Mucosa of descending colon (tissue), 3 donors: ENCODE results near the gene WDR53. TPM values are rescaled to one million over a fixed set of nuclear protein-coding genes. Genes with fewer than 3 reads are reported as not detected.

ENCODE experiments used
- ATAC-seq: fragments of 200-7000 bp; cut with Tn5 transposase; one replicate; pipeline ENCODE4 v1.9.1; 2020; ENCODE audit warnings: mild to moderate bottlenecking, moderate library complexity
- DNase-seq, 3 donors: peaks; one replicate each; pipeline ENCODE4 v3.0.0-alpha.2; 2020
- H3K36me3 ChIP-seq: fragments of 200-600 bp; one replicate; pipeline ENCODE4 v1.8.0; 2021; ENCODE audit warnings: low read depth, mild to moderate bottlenecking
- H3K4me1 ChIP-seq: fragments of 200-600 bp; one replicate; pipeline ENCODE4 v1.8.0; 2021; ENCODE audit warnings: low read depth, mild to moderate bottlenecking
- H3K4me3 ChIP-seq: fragments of 200-600 bp; one replicate; pipeline ENCODE4 v1.8.0; 2021; ENCODE audit warnings: mild to moderate bottlenecking
- H3K9me3 ChIP-seq: fragments of 200-600 bp; one replicate; pipeline ENCODE4 v1.8.0; 2021; ENCODE audit warnings: mild to moderate bottlenecking
- intact Hi-C, 2 donors: fragments of 100-400 bp; cut with DNase I in 1 of 2; cut with micrococcal nuclease in 1 of 2; formaldehyde crosslinking; loops; one replicate each; pipeline versions ENCODE4 v1.11.0 to v1.11.1; 2022; cut with DNase I, micrococcal nuclease
- total RNA-seq, 3 donors: library from RNA; stranded (reverse); fragmentation: NEBNext Ultra II Directional in 2 of 3; extraction: Animal tissue kit (Norgen Biotek cat#: 25700) in 2 of 3; gene quantifications; one replicate each; pipeline versions ENCODE4 v1.2.1 to v1.2.4, GENCODE V29; 2021 to 2023
- TF ChIP-seq, protein P1 (sequence below): fragments of 200-600 bp; IDR thresholded peaks from one replicate; pipeline ENCODE4 v1.8.0; 2022; ENCODE audit warnings: antibody characterized with exemption, mild to moderate bottlenecking
- donor health status: DM: no; HTN: no; CAD: no; lungs with moderate emphysema.
- donor health status: DM: no; HTN: no; CAD: no.
- donor health status: DM: no; HTN: yes; CAD: no.

The WDR53 gene
- total RNA-seq, 3 donors from 2014 or later, result 5.8 to 13.7 (median 7.5) TPM

DNA sequence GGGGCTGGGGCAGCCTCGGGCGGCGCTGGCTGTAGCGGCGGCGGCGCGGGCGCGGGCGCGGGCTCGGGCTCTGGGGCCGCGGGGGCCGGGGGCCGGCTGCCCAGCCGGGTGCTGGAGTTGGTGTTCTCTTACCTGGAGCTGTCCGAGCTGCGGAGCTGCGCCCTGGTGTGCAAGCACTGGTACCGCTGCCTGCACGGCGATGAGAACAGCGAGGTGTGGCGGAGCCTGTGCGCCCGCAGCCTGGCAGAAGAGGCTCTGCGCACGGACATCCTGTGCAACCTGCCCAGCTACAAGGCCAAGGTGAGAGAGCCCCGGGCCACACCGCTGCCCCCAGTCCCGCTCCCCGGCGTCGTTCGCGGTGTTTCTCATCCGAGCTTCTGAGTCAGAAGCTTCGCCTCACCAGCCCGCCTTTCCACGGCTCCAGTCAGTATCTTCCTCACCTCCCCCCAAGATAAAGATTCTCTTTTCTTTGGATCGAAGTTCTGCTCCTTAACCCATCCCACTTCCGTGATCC lies 706 bp upstream of the WDR53 start:
- H3K4me1 ChIP-seq, result peaks cover 27% of the 10 kb centered on the region
- peak overlapping the region; percentile 58 for H3K4me3 ChIP-seq
- DNase-seq, result peak; percentile 43 to 77 (median 70)
- no peaks in the 10 kb centered on the region for H3K36me3 ChIP-seq
- peak; percentile 53 for ATAC-seq
- intact Hi-C loops, result no loop called here
- no peaks in the 10 kb centered on the region for H3K9me3 ChIP-seq
- TF ChIP-seq, protein P1, sequence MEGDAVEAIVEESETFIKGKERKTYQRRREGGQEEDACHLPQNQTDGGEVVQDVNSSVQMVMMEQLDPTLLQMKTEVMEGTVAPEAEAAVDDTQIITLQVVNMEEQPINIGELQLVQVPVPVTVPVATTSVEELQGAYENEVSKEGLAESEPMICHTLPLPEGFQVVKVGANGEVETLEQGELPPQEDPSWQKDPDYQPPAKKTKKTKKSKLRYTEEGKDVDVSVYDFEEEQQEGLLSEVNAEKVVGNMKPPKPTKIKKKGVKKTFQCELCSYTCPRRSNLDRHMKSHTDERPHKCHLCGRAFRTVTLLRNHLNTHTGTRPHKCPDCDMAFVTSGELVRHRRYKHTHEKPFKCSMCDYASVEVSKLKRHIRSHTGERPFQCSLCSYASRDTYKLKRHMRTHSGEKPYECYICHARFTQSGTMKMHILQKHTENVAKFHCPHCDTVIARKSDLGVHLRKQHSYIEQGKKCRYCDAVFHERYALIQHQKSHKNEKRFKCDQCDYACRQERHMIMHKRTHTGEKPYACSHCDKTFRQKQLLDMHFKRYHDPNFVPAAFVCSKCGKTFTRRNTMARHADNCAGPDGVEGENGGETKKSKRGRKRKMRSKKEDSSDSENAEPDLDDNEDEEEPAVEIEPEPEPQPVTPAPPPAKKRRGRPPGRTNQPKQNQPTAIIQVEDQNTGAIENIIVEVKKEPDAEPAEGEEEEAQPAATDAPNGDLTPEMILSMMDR, result no peak

DNA sequence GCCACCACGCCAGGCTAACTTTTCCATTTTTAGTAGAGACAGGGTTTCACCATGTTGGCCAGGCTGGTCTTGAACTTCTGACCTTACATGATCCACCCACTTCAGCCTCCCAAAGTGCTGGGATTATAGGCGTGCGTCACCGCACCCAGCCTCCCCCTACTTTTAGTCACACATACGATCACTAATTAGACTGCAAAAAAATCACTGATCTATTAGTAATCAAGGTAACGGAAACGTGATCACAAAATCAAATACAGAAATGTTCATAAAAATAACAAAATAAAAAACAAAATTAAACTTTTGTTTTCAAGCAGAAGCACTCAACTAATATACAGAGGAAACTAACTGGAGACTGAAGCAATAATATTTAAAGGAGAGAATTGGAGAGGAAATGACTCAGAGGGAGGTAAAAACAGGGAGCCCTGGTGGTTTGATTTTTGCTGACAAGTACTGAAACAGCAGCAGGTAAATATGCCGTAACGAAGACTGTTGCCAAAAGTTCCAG lies 4.6 kb downstream of the WDR53 start:
- TF ChIP-seq, protein P1, result no peak
- DNase-seq (no peak), ATAC-seq (no peak)
- Histone ChIP-seq H3K4me1 (peaks cover 11% of the 10 kb centered on the region), H3K4me3 (no peak overlapping the region), H3K36me3 (no peaks in the 10 kb centered on the region), H3K9me3 (no peaks in the 10 kb centered on the region)
- intact Hi-C loops, result no loop called here

GRCh38 chr3:196559826-196560225 lies 8.5 kb downstream of the WDR53 start:
- H3K9me3 ChIP-seq, result no peaks in the 10 kb centered on the region
- no peaks in the 10 kb centered on the region for H3K36me3 ChIP-seq
- ATAC-seq (no peak), DNase-seq (no peak)
- TF ChIP-seq, protein P1, result no peak
- H3K4me1 ChIP-seq, result no peaks in the 10 kb centered on the region
- H3K4me3 ChIP-seq, result no peak overlapping the region
- intact Hi-C loops, result no loop called here

DNA sequence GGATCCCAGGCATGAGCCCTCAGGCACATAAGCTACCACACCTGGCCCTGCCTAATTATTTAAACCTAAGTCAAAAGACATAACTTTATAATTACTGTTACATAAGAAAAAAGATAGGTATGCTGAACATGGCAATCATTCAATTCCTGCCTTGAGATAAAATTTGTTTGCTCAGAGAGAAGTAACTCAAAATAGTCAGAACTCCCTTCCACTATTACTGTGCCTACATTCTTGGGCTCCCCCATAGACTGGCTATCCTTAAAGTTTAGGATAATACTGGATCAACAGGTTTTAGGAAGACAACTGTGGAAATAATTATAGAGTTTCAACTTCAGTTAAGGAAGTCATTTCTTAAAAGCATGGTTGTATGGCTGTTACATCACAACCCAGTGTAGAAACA lies 9.9 kb downstream of the WDR53 start:
- TF ChIP-seq, protein P1, result no peak
- Histone ChIP-seq H3K4me1 (no peaks in the 10 kb centered on the region), H3K4me3 (no peak overlapping the region), H3K9me3 (no peaks in the 10 kb centered on the region), H3K36me3 (no peaks in the 10 kb centered on the region)
- intact Hi-C loops, result no loop called here
- ATAC-seq (no peak), DNase-seq (no peak)

DNA sequence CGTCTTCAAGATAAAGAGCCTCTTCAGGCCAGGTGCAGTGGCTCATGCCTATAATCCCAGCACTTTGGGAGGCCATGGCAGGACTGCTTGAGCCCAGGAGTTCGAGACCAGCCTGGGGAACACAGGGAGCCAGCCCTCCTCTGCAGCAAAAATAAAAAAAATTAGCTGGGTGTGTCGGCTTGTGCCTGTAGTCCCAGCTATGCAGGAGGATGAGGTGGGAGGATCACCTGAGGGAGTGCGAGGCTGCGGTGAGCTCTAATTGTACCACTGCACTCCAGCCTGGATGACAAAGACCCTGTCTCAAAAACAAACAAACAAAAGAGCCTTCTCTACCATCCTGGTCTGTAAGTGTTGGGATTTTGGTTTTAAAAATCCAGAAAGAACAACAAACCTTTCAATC lies 11.1 kb downstream of the WDR53 start:
- no peak for DNase-seq
- ATAC-seq, result no peak
- no peak overlapping the region for H3K4me3 ChIP-seq
- intact Hi-C loops, result no loop called here
- TF ChIP-seq, protein P1, result no peak
- H3K36me3 ChIP-seq, result no peaks in the 10 kb centered on the region
- no peaks in the 10 kb centered on the region for H3K9me3 ChIP-seq
- H3K4me1 ChIP-seq, result no peaks in the 10 kb centered on the region

DNA sequence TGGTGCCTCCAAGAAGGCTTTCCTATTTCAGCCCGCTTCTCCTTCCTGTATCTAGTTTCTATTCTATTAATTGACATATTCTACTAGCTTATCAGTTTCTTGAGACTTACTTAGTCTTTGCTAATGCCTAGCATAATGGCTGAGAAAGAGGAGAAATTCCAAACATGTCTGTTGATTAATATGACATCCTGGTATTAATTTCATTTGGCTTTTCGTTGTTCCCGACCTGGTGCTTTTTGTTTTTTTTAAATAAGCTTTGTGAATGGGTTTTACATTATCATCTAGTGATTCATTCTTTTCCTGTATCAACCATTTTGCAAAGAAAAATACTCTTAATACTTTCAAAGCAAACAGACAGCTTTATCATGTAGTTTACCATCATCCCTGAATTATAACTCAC lies 13.1 kb downstream of the WDR53 start:
- TF ChIP-seq, protein P1, result no peak
- Histone ChIP-seq H3K4me3 (no peak overlapping the region), H3K9me3 (no peaks in the 10 kb centered on the region), H3K36me3 (no peaks in the 10 kb centered on the region), H3K4me1 (no peaks in the 10 kb centered on the region)
- DNase-seq, result no peak
- intact Hi-C loops, result no loop called here
- no peak for ATAC-seq
